Measurements from ENCODE around the gene STRBP. TPM values are rescaled to one million over a fixed set of nuclear protein-coding genes. Genes with fewer than 3 reads are reported as not detected.
"Not testable (repeated sequence)": the region's sequence is repeated elsewhere in the genome, so short reads cannot be mapped to it uniquely, and the experiment has no call there.

The STRBP gene
- total RNA-seq, 2 donors from 2014 or later = 2.8 to 3.3 TPM

DNA sequence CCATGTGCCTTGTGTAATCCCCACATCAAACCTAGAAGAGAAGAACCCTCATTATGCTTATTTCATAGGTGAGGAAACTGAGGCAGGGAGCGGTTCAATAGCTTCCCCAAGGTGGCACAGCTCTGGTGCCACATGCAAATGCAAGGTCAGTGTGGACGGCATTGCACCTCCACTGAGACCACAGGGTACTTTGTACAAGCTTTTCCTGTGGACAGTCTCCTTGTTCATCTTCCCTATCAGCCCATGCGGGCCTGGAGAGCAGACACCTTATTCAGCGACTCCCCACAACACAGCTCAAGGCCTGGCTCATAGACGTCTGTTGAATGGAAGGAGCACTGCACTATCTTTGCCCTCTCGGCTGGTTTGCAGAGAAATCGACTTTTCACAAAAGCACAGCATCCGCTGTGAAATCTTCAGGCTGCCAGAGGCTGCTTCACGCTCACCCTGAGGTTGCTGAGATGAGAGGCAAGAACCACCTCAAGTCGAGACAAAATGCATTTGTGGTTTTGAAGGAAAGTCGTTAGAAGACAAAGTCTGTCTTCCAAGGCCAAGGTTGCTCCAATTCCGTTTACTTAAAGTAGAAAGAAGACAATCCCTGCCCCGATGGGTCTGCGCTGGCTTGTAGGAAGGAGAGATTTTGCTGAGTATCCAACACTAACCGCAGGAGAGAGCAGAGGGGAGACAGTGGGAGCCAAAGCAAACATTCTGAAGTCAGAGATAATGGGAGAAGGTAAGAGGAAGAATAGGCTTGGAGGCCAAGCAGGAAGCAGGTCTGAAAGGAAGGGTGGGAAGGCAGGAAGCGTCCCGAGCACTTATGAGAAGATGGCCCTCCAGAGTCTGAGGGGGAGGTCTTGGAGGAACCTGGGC is 34.2 kb upstream of the STRBP start:
- Histone ChIP-seq H3K27ac (no peak overlapping the region), H3K36me3 (no peaks in the 10 kb centered on the region), H3K4me3 (no peak overlapping the region), H3K9me3 (no peaks in the 10 kb centered on the region), H3K4me1 (ENCODE audit: control insufficient read depth in 1 of 2, low read depth in 2 of 2) (no peaks in the 10 kb centered on the region), H3K27me3 (replicated peaks; ENCODE audit: insufficient read depth) (no peaks in the 10 kb centered on the region)
- ATAC-seq (ENCODE audit: insufficient number of reproducible peaks, low FRiP score, low read depth) (no peak), DNase-seq (ENCODE audit: low spot score) (no peak)
- TF ChIP-seq, protein P1, sequence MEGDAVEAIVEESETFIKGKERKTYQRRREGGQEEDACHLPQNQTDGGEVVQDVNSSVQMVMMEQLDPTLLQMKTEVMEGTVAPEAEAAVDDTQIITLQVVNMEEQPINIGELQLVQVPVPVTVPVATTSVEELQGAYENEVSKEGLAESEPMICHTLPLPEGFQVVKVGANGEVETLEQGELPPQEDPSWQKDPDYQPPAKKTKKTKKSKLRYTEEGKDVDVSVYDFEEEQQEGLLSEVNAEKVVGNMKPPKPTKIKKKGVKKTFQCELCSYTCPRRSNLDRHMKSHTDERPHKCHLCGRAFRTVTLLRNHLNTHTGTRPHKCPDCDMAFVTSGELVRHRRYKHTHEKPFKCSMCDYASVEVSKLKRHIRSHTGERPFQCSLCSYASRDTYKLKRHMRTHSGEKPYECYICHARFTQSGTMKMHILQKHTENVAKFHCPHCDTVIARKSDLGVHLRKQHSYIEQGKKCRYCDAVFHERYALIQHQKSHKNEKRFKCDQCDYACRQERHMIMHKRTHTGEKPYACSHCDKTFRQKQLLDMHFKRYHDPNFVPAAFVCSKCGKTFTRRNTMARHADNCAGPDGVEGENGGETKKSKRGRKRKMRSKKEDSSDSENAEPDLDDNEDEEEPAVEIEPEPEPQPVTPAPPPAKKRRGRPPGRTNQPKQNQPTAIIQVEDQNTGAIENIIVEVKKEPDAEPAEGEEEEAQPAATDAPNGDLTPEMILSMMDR (IDR thresholded peaks at IDR 0.05) = no peak

DNA sequence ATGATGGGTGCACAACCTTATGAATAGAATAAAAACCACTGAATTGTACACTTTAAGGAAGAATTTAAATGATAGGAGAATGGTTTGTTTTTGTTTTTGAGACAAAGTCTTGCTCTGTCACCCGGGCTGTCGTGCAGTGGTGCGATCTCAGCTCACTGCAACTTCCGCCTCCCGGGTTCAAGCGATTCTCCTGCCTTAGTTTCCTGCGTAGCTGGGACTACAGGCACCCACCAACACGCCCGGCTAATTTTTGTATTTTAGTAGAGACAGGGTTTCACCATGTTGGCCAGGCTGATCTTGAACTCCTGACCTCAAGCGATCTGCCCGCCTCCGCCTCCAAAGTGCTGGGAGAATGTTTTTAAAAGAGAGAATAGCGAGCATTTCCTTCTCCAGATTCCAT is 33.5 kb upstream of the STRBP start:
- H3K9me3 ChIP-seq; H3K4me3 ChIP-seq; H3K27ac ChIP-seq; H3K4me1 ChIP-seq (ENCODE audit: control insufficient read depth in 1 of 2, low read depth in 2 of 2); DNase-seq (ENCODE audit: low spot score); H3K27me3 ChIP-seq (replicated peaks; ENCODE audit: insufficient read depth); H3K36me3 ChIP-seq; ATAC-seq (ENCODE audit: insufficient number of reproducible peaks, low FRiP score, low read depth): not testable (repeated sequence)

DNA sequence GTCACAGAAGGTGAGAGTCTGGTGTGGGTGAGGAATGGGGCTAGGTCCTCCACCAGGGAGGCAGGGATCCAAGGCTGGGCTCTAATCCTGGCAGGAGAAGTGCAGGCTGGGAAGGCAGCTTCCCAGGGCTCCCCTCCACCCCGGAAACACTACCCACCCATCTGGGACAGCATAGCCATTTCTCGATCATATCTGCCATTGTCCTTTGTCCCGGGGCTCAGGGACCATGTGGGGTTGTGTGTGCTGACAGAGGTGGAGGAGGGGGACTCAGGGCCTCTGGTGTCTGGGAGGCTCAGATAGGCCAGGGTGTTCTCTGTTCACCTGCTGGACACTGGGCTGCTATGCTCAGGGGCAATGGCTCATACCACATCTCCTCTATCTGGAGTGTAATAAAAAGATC is 32.2 kb upstream of the STRBP start:
- no peaks in the 10 kb centered on the region for H3K9me3 ChIP-seq
- H3K4me1 ChIP-seq (ENCODE audit: control insufficient read depth in 1 of 2, low read depth in 2 of 2) = no peaks in the 10 kb centered on the region
- H3K27ac ChIP-seq = no peak overlapping the region
- DNase-seq (ENCODE audit: low spot score) (no peak), ATAC-seq (ENCODE audit: insufficient number of reproducible peaks, low FRiP score, low read depth) (no peak)
- no peaks in the 10 kb centered on the region for H3K27me3 ChIP-seq (replicated peaks; ENCODE audit: insufficient read depth)
- H3K36me3 ChIP-seq = no peaks in the 10 kb centered on the region
- H3K4me3 ChIP-seq = no peak overlapping the region
- TF ChIP-seq, protein P1 (IDR thresholded peaks at IDR 0.05) = no peak

DNA sequence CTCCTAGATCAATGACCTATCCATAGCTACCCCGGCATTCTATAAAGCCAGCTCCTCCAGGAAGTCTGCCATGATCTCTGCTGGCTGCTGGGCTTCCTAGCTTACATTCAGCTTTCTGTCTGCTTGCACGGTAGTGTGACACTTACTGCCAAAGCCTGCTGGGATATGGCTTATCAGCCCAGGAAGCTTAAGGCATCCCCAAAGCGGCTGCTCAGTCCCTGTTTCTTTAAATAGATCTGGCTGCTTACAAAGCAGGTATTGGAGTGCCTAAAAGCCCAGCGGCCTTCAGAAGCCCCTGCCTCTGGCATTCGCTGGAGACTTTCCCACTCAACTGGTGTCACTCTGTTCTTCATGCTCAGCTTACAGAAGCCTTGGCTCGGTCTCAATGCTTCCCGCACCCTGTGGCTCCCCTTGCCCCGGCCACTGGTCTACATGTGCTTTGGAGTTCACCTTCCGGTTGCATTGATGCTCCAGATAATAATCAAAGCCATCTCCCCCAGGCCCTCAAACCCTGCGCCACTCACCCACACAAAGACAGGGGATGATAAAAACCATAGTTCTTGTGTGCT is 31.3 kb upstream of the STRBP start:
- no peak for ATAC-seq (ENCODE audit: insufficient number of reproducible peaks, low FRiP score, low read depth)
- TF ChIP-seq, protein P1 (IDR thresholded peaks at IDR 0.05) = no peak
- H3K9me3 ChIP-seq = no peaks in the 10 kb centered on the region
- no peak for DNase-seq (ENCODE audit: low spot score)
- H3K27ac ChIP-seq = no peak overlapping the region
- H3K4me3 ChIP-seq = no peak overlapping the region
- H3K36me3 ChIP-seq = no peaks in the 10 kb centered on the region
- H3K27me3 ChIP-seq (replicated peaks; ENCODE audit: insufficient read depth) = no peaks in the 10 kb centered on the region
- H3K4me1 ChIP-seq (ENCODE audit: control insufficient read depth in 1 of 2, low read depth in 2 of 2) = no peaks in the 10 kb centered on the region

DNA sequence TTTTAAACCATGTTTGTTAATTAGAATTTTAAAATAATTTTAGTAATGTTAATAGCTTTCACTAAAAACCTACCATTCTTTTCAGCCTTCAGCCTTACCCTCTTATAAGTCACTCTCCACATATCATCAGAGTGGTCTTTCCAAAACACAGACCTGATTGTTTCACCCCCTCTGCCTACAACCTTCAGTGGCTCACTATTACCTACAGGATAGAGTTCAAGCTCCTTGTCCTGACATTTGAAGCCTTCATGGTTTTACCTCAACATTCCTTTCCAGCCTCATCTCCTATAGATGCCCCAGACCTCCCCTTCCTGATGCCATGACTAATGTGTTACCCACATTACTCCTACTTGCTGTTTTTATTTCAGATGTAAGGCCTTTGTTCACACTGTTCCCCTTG is 27.8 kb upstream of the STRBP start:
- DNase-seq (ENCODE audit: low spot score) = no peak
- no peak for ATAC-seq (ENCODE audit: insufficient number of reproducible peaks, low FRiP score, low read depth)
- no peaks in the 10 kb centered on the region for H3K9me3 ChIP-seq
- H3K4me3 ChIP-seq = no peak overlapping the region
- TF ChIP-seq, protein P1 (IDR thresholded peaks at IDR 0.05) = no peak
- H3K4me1 ChIP-seq (ENCODE audit: control insufficient read depth in 1 of 2, low read depth in 2 of 2) = no peaks in the 10 kb centered on the region
- H3K27me3 ChIP-seq (replicated peaks; ENCODE audit: insufficient read depth) = no peaks in the 10 kb centered on the region
- no peak overlapping the region for H3K27ac ChIP-seq
- no peaks in the 10 kb centered on the region for H3K36me3 ChIP-seq
